Measurements from ENCODE around the gene SMIM44. TPM values are rescaled to one million over a fixed set of nuclear protein-coding genes. Genes with fewer than 3 reads are reported as not detected.

The SMIM44 gene
- polyA plus RNA-seq, 1 donor (not counting 4 experiments of a cell fraction or from before 2014, with no cell fraction given), result not detected

GRCh38 chr19:3494559-3494958 is 11.3 kb upstream of the SMIM44 start:
- dilution Hi-C loops (cut with MboI; ENCODE audit: extremely low pct_ligation_motif_present, low sequenced_read_pairs), result no loop called here
- DNase-seq (ENCODE audit: low read depth, low spot score), result no peak
- Histone ChIP-seq H3K27ac (ENCODE audit: control insufficient read depth, insufficient read depth, low read length) (no peak overlapping the region), H3K36me3 (ENCODE audit: control insufficient read depth in 2 of 2, extremely low read depth in 1 of 2, insufficient read depth in 2 of 2, low read length in 2 of 2) (peaks cover 13 to 27% of the 10 kb centered on the region in 2 experiments), H3K9ac (ENCODE audit: control insufficient read depth, extremely low read depth, insufficient read depth, low read length) (no peak overlapping the region), H3K27me3 (ENCODE audit: control insufficient read depth, extremely low read depth, insufficient read depth, low read length) (no peaks in the 10 kb centered on the region), H3K9me1 (ENCODE audit: control insufficient read depth, extremely low read depth, insufficient read depth, low read length) (peaks cover 5% of the 10 kb centered on the region), H2AFZ (ENCODE audit: control insufficient read depth, low read length) (no peak overlapping the region), H3K4me3 (ENCODE audit: control insufficient read depth in 2 of 3, extremely low read depth in 1 of 3, insufficient read depth in 2 of 3, low read depth in 1 of 3, low read length in 3 of 3) (no peak overlapping the region), H3K4me1 (ENCODE audit: control insufficient read depth, extremely low read depth, insufficient read depth, low read length) (peaks cover 5% of the 10 kb centered on the region), H4K20me1 (ENCODE audit: control insufficient read depth, extremely low read depth, insufficient read depth, low read length) (peaks cover 2% of the 10 kb centered on the region), H3K9me3 (ENCODE audit: control insufficient read depth, low read depth, low read length) (no peaks in the 10 kb centered on the region), H3K4me2 (ENCODE audit: control insufficient read depth, extremely low read depth, insufficient read depth, low read depth, low read length) (no peak overlapping the region), H3K79me2 (ENCODE audit: control insufficient read depth, insufficient read depth, low read length) (peaks cover 21% of the 10 kb centered on the region)
- no peak for FAIRE-seq
- TF ChIP-seq EZH2 (IDR thresholded peaks at IDR 0.05; ENCODE audit: low read length) (no peak), CTCF (optimal IDR thresholded peaks at IDR 0.05 in 1 of 3, IDR thresholded peaks at IDR 0.05 in 1 of 3, conservative IDR thresholded peaks at IDR 0.05 in 1 of 3; ENCODE audit: extremely low read depth in 1 of 3, insufficient read depth in 2 of 3, low read length in 3 of 3) (peak in 2 of 3 experiments; percentile 3 to 16)

GRCh38 chr19:3494051-3494450 is 10.8 kb upstream of the SMIM44 start:
- dilution Hi-C loops (cut with MboI; ENCODE audit: extremely low pct_ligation_motif_present, low sequenced_read_pairs), result no loop called here
- TF ChIP-seq CTCF (optimal IDR thresholded peaks at IDR 0.05 in 1 of 3, IDR thresholded peaks at IDR 0.05 in 1 of 3, conservative IDR thresholded peaks at IDR 0.05 in 1 of 3; ENCODE audit: extremely low read depth in 1 of 3, insufficient read depth in 2 of 3, low read length in 3 of 3) (no peak), EZH2 (IDR thresholded peaks at IDR 0.05; ENCODE audit: low read length) (no peak)

More at GRCh38 chr19:3494051-3494450, 10.8 kb upstream of the SMIM44 start:
- H3K27ac ChIP-seq (ENCODE audit: control insufficient read depth, insufficient read depth, low read length), result no peak overlapping the region
- peaks cover 3% of the 10 kb centered on the region for H3K9me1 ChIP-seq (ENCODE audit: control insufficient read depth, extremely low read depth, insufficient read depth, low read length)
- peaks cover 13 to 27% of the 10 kb centered on the region in 2 experiments for H3K36me3 ChIP-seq (ENCODE audit: control insufficient read depth in 2 of 2, extremely low read depth in 1 of 2, insufficient read depth in 2 of 2, low read length in 2 of 2)
- H3K4me1 ChIP-seq (ENCODE audit: control insufficient read depth, extremely low read depth, insufficient read depth, low read length), result no peaks in the 10 kb centered on the region
- H3K79me2 ChIP-seq (ENCODE audit: control insufficient read depth, insufficient read depth, low read length), result peaks cover 17% of the 10 kb centered on the region
- H3K27me3 ChIP-seq (ENCODE audit: control insufficient read depth, extremely low read depth, insufficient read depth, low read length), result no peaks in the 10 kb centered on the region
- FAIRE-seq (no peak), DNase-seq (ENCODE audit: low read depth, low spot score) (no peak)
- no peak overlapping the region for H3K4me3 ChIP-seq (ENCODE audit: control insufficient read depth in 2 of 3, extremely low read depth in 1 of 3, insufficient read depth in 2 of 3, low read depth in 1 of 3, low read length in 3 of 3)
- H3K9me3 ChIP-seq (ENCODE audit: control insufficient read depth, low read depth, low read length), result no peaks in the 10 kb centered on the region
- no peak overlapping the region for H3K4me2 ChIP-seq (ENCODE audit: control insufficient read depth, extremely low read depth, insufficient read depth, low read depth, low read length)
- no peak overlapping the region for H2AFZ ChIP-seq (ENCODE audit: control insufficient read depth, low read length)
- peaks cover 2% of the 10 kb centered on the region for H4K20me1 ChIP-seq (ENCODE audit: control insufficient read depth, extremely low read depth, insufficient read depth, low read length)
- no peak overlapping the region for H3K9ac ChIP-seq (ENCODE audit: control insufficient read depth, extremely low read depth, insufficient read depth, low read length)
